ENCODE results near the gene LSM14B.

LSM14B gene

GRCh38 chr20:62158541-62158940, 36.3 kb downstream of the LSM14B start:
- peaks cover 36% of the 10 kb centered on the region for H3K36me3 Mint-ChIP-seq
- H3K9me3 Mint-ChIP-seq = no peaks in the 10 kb centered on the region
- DNase-seq (ENCODE audit: low spot score in 2 of 2) (no peak), ATAC-seq (no peak)
- H3K4me1 Mint-ChIP-seq = peaks cover 30% of the 10 kb centered on the region
- no peak overlapping the region for H3K4me3 Mint-ChIP-seq
- no peak overlapping the region for H3K27ac Mint-ChIP-seq

GRCh38 chr20:62159052-62159451, 36.8 kb downstream of the LSM14B start:
- H3K4me3 Mint-ChIP-seq = no peak overlapping the region
- peaks cover 30% of the 10 kb centered on the region for H3K4me1 Mint-ChIP-seq
- peaks cover 37% of the 10 kb centered on the region for H3K36me3 Mint-ChIP-seq
- no peaks in the 10 kb centered on the region for H3K9me3 Mint-ChIP-seq
- ATAC-seq (no peak), DNase-seq (ENCODE audit: low spot score in 2 of 2) (no peak)
- H3K27ac Mint-ChIP-seq = no peak overlapping the region

GRCh38 chr20:62159839-62160238, 37.6 kb downstream of the LSM14B start:
- Mint-ChIP-seq H3K9me3 (no peaks in the 10 kb centered on the region), H3K36me3 (peaks cover 43% of the 10 kb centered on the region), H3K27ac (peak overlapping the region; percentile 82), H3K4me3 (peak overlapping the region; percentile 52), H3K4me1 (peaks cover 30% of the 10 kb centered on the region)
- peak; percentile 91 for ATAC-seq
- peak; percentile 67 to 87 for DNase-seq (ENCODE audit: low spot score in 2 of 2)

GRCh38 chr20:62160253-62160652, 38.0 kb downstream of the LSM14B start:
- Mint-ChIP-seq H3K9me3 (no peaks in the 10 kb centered on the region), H3K4me1 (peaks cover 29% of the 10 kb centered on the region), H3K4me3 (peak overlapping the region; percentile 52), H3K36me3 (peaks cover 45% of the 10 kb centered on the region), H3K27ac (peak overlapping the region; percentile 82)
- DNase-seq (ENCODE audit: low spot score in 2 of 2) (no peak), ATAC-seq (no peak)

- Mint-ChIP-seq H3K9me3 (no peaks in the 10 kb centered on the region), H3K4me1 (peaks cover 23% of the 10 kb centered on the region), H3K4me3 (no peak overlapping the region), H3K27ac (no peak overlapping the region), H3K36me3 (peaks cover 50% of the 10 kb centered on the region)
- DNase-seq (ENCODE audit: low spot score in 2 of 2) = no peak
- no peak for ATAC-seq
Measured at GRCh38 chr20:62160876-62161275, 38.6 kb downstream of the LSM14B start.

- Mint-ChIP-seq H3K36me3 (peaks cover 53% of the 10 kb centered on the region), H3K4me1 (peaks cover 19% of the 10 kb centered on the region), H3K9me3 (no peaks in the 10 kb centered on the region), H3K4me3 (no peak overlapping the region), H3K27ac (no peak overlapping the region)
- ATAC-seq (no peak), DNase-seq (ENCODE audit: low spot score in 2 of 2) (no peak)
Measured at GRCh38 chr20:62161347-62161746, 39.1 kb downstream of the LSM14B start.

GRCh38 chr20:62162765-62163484, 40.6 kb downstream of the LSM14B start:
- Mint-ChIP-seq H3K4me3 (no peak overlapping the region), H3K27ac (no peak overlapping the region), H3K36me3 (peaks cover 59% of the 10 kb centered on the region), H3K9me3 (no peaks in the 10 kb centered on the region), H3K4me1 (peaks cover 17% of the 10 kb centered on the region)
- DNase-seq (ENCODE audit: low spot score in 2 of 2) = no peak
- no peak for ATAC-seq

- no peak overlapping the region for H3K27ac Mint-ChIP-seq
- ATAC-seq (no peak), DNase-seq (ENCODE audit: low spot score in 2 of 2) (no peak)
- H3K4me1 Mint-ChIP-seq = peaks cover 17% of the 10 kb centered on the region
- H3K36me3 Mint-ChIP-seq = peaks cover 65% of the 10 kb centered on the region
- no peak overlapping the region for H3K4me3 Mint-ChIP-seq
- H3K9me3 Mint-ChIP-seq = no peaks in the 10 kb centered on the region
Measured at GRCh38 chr20:62163485-62163865, 41.2 kb downstream of the LSM14B start.

- no peak overlapping the region for H3K4me3 Mint-ChIP-seq
- ATAC-seq = no peak
- H3K36me3 Mint-ChIP-seq = peaks cover 69% of the 10 kb centered on the region
- no peak for DNase-seq (ENCODE audit: low spot score in 2 of 2)
- no peak overlapping the region for H3K27ac Mint-ChIP-seq
- no peaks in the 10 kb centered on the region for H3K9me3 Mint-ChIP-seq
- H3K4me1 Mint-ChIP-seq = peaks cover 16% of the 10 kb centered on the region
Measured at GRCh38 chr20:62163986-62164762, 41.9 kb downstream of the LSM14B start.

- no peaks in the 10 kb centered on the region for H3K9me3 Mint-ChIP-seq
- H3K36me3 Mint-ChIP-seq = peaks cover 68% of the 10 kb centered on the region
- H3K27ac Mint-ChIP-seq = no peak overlapping the region
- H3K4me1 Mint-ChIP-seq = peaks cover 6% of the 10 kb centered on the region
- H3K4me3 Mint-ChIP-seq = no peak overlapping the region
- DNase-seq (ENCODE audit: low spot score in 2 of 2) = no peak
- no peak for ATAC-seq
Measured at GRCh38 chr20:62164879-62165761, 42.8 kb downstream of the LSM14B start.

- no peaks in the 10 kb centered on the region for H3K4me1 Mint-ChIP-seq
- no peak overlapping the region for H3K4me3 Mint-ChIP-seq
- no peak for DNase-seq (ENCODE audit: low spot score in 2 of 2)
- no peak overlapping the region for H3K27ac Mint-ChIP-seq
- H3K9me3 Mint-ChIP-seq = no peaks in the 10 kb centered on the region
- peaks cover 62% of the 10 kb centered on the region for H3K36me3 Mint-ChIP-seq
- ATAC-seq = no peak
Measured at GRCh38 chr20:62165762-62166399, 43.6 kb downstream of the LSM14B start.

GRCh38 chr20:62167474-62167873, 45.2 kb downstream of the LSM14B start:
- no peak for DNase-seq (ENCODE audit: low spot score in 2 of 2)
- peaks cover 47% of the 10 kb centered on the region for H3K36me3 Mint-ChIP-seq
- no peak overlapping the region for H3K4me3 Mint-ChIP-seq
- ATAC-seq = no peak
- H3K9me3 Mint-ChIP-seq = no peaks in the 10 kb centered on the region
- no peak overlapping the region for H3K27ac Mint-ChIP-seq
- no peaks in the 10 kb centered on the region for H3K4me1 Mint-ChIP-seq

GRCh38 chr20:62168061-62168460, 45.8 kb downstream of the LSM14B start:
- no peak overlapping the region for H3K4me3 Mint-ChIP-seq
- H3K27ac Mint-ChIP-seq = no peak overlapping the region
- H3K4me1 Mint-ChIP-seq = no peaks in the 10 kb centered on the region
- no peak for DNase-seq (ENCODE audit: low spot score in 2 of 2)
- ATAC-seq = no peak
- peaks cover 48% of the 10 kb centered on the region for H3K36me3 Mint-ChIP-seq
- H3K9me3 Mint-ChIP-seq = no peaks in the 10 kb centered on the region

GRCh38 chr20:62168890-62169435, 46.7 kb downstream of the LSM14B start:
- no peak for DNase-seq (ENCODE audit: low spot score in 2 of 2)
- no peaks in the 10 kb centered on the region for H3K9me3 Mint-ChIP-seq
- H3K4me1 Mint-ChIP-seq = no peaks in the 10 kb centered on the region
- no peak overlapping the region for H3K4me3 Mint-ChIP-seq
- H3K27ac Mint-ChIP-seq = no peak overlapping the region
- no peak for ATAC-seq
- peaks cover 51% of the 10 kb centered on the region for H3K36me3 Mint-ChIP-seq

GRCh38 chr20:62170536-62170935, 48.3 kb downstream of the LSM14B start:
- no peak overlapping the region for H3K27ac Mint-ChIP-seq
- H3K36me3 Mint-ChIP-seq = peaks cover 44% of the 10 kb centered on the region
- H3K4me1 Mint-ChIP-seq = no peaks in the 10 kb centered on the region
- no peak overlapping the region for H3K4me3 Mint-ChIP-seq
- H3K9me3 Mint-ChIP-seq = no peaks in the 10 kb centered on the region
- ATAC-seq = no peak
- no peak for DNase-seq (ENCODE audit: low spot score in 2 of 2)

Data from stimulated activated effector memory CD8-positive, alpha-beta T cell treated with anti-CD3 and anti-CD28 coated beads, Interleukin-12 subunit alpha, Interleukin-12 subunit beta, amount 100 ng/mL, for 72 hours (primary cell).